GM21619 (cell line): ENCODE measurements around the gene FGF14.

Source experiments
- ATAC-seq: cut with Tn5 transposase; IDR thresholded peaks from one replicate; pipeline ENCODE4 v1.9.1; 2021; ENCODE audit not compliant: unreplicated experiment

FGF14 gene

DNA sequence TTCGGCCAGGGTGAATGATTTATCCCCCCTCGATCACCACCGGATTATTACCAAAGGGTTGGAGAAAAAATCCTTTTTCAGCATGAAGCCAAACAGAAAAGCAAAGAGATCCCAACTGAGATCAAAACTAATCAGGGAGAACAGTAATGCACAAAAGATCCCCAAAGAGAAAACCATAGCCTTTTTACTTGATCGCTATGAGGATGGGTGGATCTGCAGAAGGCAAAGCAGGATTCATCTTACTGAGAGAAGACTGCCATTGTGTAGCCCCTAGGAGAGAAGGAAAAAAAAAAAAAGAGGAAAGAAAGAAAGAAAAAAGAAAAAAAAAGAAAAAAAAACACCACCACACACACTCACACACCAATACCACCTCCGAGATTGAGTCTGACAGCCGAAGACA is at the start of gene FGF14:
Gene FGF14 (minus strand): TSS at position 283 of the 400 bp plus-strand sequence.
- no peak for ATAC-seq

DNA sequence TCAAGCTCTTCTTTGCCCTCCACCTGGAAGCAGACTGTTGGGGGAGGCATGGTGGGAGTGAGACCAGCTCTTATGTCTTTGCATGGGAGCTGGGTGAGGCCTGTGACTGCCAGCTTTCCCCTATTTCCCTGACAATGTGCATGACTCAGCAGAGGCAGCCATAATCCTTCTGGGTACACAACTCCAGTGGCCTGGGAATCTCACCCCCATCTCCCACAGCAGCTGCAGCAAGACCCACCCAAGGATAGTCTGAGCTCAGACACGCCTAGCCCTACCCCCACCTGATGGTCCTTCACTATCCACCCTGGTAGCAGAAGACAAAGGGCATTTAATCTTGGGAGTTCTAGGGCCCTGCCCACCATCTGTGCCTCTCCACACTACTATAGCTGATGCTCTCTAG is 41.4 kb upstream of the FGF14 start:
- ATAC-seq = no peak

DNA sequence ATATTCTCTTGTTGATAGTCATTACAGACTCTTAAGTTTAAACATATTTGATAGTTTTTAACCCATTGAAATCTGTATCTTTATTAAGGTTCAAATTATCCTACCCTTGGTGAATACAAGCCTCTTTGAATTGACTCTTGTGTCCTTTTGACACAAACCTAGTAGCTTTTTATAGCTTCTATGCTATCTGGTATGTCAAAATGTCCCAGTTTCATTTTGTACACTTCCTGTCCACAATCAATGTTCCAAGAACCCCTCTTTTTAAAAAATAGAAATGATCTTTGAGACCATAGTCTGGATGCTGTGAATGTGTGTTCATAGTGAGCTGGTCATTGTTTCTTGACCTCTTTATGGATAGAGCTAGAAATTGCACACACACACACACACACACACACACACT is 39.2 kb upstream of the FGF14 start:
- peak; percentile 43 for ATAC-seq

DNA sequence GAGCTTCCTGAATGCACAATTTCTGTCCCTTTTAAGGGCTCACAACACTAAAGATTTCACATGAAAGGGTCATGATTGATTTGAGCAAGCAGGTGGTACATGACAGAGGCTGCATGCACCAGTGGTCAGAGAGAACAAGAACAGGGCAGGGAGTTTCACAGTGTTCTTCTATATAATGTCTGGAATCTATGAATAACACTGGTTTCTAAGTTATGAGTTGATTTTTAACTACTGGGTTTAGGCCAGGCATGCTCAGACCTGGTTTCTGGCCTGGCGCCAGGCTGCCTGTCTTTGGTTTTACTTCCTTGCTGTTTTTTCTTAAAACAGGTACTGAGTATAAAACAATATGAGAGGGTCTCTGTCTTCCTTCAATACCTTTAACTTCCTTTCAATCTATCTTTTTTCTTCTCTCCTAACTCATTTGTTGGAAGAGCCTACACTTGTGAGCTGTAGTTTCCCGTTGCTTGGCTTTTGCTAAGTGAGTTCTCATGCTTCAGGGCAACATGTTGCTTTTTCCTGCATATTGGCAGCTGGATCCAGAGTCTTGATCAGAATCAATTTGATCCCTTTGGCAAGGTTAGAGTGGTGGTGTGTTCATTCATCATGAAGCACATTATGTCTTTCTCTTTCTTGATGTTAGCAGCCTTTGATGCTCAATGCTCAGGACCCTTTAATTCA is 38.5 kb upstream of the FGF14 start:
- ATAC-seq = peak; percentile 54

DNA sequence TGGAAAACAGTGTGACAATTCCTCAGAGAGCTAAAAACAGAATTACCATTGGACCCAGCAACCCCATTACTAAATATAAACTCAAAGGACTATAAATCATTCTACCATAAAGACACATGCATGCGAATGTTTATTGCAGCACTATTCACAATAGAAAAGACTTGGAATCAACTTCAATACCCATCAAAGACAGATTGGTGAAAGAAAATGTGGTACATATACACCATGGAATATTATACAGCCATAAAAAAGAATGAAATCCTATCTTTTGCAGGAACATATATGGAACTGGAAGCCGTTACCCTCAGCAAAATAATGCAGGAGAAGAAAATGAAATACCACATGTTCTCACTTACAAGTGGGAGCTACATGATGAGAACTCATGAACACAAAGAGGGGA is 20.8 kb upstream of the FGF14 start:
- no peak for ATAC-seq

DNA sequence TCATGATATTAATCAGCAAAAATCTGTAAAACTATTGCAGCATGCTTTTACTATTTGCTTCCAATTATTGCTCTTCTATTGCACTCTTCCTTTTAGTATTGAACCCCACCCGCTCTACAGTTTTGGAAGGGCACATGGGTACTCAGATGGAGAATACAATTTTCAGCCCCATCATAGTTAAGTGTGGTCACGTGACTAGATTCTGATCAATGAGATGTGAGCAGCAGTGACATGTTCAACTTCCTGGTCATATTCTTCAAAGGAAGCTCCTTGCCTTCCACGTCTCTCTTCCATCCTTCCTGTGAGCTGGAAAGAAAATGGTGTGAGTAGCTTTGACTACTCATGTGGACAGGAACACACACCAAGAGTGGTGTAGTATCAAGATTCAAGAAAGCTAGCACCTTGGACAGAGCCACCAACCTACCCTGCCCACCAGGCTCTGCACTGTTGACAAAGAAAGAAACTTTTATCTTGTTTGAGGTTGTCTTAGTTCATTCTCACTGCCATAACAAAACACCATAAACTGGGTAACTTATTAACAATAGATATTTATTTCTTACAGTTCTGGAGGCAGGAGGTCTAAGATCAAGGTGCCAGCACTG is 3.8 kb upstream of the FGF14 start:
- no peak for ATAC-seq

DNA sequence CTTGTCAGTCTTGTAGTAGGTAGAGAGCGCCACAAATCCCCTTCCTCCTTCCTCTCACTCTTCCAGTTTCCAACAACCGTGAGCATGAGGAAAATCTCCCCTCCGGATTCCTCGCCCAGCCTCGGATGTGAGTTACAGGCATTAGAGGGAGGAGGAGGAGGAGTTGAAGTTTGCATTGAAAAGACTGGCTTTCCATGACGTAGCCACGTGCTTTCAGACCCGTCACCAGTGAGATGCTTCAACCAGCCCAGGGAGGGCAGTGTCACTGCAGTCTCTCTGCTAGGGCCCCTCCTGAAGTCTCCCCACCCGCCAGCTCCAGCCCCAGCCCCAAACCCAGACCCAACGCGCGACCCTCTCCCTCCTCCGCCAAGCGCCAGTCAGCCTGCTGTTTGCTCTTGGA is 442 bp upstream of the FGF14 start:
- no peak for ATAC-seq

DNA sequence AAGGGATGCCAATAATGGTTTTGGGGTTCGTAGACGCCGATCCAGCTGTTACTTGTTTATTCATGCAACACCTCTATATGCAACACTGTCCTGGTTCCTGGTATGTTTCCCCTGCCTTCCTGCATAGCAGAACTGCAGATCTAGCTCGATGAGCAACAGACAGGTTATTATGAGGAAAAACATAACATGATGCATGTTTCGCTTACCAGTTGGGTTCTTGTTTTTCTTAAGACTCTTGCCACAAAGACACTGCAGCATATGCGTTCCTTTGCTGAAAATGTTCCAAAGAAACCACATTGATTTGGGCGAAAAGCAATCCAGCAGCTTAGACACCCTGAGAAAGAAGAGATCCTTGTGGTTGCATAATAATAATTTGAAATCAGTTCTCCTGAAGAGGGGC is 583 bp downstream of the FGF14 start:
- no peak for ATAC-seq

DNA sequence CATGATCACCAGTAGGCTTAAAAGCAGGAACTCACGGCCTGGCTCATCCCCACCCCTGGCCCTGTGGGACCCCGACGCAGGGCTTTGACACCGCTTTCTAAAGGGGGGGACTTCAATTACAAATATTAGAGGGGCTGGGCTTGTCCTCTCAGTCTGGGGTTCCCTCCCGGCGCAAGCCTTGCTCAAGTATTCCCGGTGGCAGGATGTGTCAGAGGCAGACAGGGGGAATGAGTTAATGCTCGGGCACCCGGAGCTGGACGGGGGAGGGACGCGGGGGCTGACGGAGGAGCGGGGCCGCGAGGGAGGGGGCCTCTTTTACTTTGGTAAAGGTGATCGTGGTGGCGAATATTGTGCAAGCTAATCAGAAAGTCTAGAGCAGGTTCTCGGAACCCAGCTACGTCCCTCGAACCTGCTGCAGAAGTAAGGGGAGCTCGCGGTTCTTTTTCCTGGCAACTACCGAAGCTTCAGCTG is 1.1 kb downstream of the FGF14 start:
- no peak for ATAC-seq

DNA sequence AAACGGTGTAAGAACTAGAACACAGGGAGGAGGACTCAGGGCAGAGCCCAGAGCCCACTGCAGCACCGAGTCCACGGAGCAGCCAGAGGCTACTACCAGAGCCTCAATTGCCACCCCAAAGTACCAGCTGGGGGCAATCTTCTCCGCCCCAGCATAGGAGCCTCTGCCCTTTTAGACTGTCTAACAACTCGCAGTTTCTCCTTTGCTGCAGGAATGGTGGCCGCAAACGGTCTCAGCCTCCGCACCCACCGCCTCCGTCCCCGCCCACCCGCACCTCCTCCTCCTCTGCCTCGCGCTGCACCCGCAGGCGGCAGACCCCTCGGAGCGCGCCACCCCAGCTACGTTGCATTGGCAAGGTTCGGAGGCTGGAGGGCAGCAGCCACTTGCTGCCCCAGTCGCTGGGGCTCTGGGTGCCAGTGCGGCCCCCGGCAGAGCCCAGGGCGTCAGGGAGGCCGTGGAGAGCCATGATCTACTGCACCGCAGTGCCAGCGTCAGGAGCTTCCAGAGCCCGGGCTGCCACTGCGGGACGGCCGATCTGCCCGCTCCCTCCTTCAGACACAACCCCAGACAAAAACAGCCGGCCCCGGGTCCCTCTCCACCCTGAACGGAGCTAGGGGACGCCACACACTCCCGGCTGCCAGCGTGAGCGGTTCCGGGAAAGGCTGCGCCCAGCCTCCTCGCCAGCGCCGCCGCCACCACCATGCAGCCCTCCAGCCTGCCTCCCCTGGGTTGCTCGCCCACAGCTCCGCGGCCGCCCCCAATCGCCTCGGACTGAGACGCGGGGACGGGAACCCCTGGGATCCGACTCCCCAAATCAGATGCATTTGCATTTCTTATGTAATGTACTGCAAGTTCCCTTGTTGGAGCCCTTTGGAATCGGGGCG is 1.8 kb downstream of the FGF14 start:
- no peak for ATAC-seq

DNA sequence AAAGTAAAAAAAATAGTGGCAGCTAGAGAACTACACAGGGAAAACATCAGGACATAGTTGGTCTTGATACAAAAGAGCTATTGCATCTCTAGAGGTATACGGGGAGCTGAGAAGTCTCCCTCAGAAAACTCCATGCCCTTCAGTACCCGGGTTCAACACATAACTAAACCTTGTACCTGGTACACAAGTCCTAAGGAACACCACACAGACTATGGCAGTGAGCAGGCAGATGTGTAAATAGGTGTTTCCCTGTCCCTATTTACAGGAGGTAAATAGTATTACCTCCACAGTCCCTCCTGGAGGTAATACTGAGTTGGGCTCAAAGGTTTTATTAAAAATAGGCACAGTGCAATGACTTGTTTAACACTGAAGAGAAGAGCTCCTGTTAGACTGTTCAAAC is 5.9 kb downstream of the FGF14 start:
- no peak for ATAC-seq

DNA sequence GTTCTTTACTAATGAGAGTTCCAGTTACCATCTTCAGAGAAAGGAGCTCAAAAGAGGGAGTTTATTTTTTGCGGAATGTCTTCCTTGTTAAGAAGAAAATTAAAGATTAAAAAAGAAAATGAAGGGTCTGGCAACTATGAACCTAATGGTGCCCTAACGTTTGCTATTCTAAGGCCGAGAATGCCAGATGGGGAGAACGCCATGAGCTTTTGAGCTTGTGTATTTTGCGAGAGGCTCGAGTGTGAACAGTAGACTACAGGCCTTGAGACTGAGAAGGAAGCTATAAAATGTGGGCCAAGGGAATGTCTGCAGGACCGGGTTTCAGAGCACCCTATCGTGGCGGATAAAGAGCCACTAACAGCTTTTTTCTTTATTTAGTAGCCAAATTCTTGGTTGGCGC is 6.7 kb downstream of the FGF14 start:
- ATAC-seq = no peak

DNA sequence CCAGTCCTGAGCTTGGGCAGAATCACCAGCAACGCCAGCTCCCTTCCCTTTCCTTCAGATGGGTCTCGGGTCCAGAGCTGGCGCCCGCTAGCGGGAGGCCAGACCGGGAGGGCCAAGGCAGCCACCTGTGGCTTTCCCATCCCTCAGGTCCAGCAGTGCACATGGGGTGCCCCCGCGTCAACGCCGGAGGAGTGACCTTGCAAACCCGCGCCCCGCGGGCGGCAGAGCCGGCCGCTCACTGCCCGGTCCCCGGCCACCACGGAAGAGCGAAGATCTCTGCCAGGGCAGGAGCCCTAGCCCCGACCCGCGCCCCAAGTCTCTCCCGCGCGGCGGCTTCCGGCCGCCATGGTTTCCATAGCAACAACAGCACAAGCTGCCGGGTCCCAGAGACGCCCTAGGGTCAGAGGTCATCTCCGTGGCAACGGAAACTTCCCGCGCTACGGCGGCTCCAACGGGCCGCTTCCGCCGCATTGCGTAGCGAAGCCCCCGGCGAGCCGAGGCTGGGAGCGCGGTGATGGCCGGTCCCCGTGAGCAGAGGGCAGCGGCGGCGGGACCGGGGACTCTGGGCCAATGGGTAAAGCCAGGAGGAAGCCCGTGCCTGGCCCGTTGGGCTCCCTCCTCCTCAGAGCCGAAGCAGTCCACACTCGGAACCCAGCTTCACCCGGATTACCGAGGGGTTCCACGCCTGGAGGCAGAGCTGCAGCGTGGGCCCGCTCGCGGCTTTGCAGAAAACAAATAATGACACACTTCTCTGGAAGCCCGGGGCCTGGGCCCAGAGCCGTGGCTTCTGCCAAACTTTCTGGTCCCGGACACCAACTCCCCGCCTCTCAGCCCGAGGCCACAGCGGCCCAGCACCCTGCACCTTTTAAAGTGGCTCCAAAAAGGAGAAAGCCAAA is 7.4 kb downstream of the FGF14 start:
- peak; percentile 97 for ATAC-seq

DNA sequence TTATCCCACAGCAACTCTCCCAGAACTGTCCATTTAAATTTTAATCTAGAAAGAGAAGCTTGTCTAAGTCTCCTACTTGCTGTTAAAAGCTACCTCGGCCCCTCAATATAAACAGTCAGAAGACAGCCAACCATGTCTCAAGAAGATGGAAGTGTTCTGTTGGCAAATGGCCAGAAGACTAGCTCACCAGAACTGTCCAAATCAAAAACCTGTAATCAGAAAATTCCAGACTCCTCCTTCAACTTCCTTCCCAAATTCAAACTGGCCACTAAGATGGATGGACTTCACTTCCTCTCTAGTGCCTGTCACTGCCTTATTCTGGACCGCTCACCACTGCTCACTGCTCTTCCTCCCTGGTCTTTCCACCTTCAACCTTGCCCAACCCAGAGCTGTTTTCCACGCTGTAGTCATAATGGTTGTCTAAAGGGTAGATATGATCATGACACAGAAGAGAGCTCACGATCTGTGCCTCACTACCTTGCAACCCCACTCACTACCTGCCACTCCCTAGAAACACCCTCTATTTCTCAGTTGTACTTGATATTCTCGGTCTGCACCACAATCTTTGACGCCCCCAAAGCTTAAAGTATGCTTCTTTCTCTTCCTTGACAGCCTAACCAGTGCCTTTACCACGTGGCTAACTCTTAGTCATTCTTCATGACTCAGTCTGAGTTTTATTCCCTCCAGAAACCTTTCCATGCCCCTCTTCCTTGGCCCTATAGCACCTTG is 9.2 kb downstream of the FGF14 start:
- ATAC-seq = no peak

DNA sequence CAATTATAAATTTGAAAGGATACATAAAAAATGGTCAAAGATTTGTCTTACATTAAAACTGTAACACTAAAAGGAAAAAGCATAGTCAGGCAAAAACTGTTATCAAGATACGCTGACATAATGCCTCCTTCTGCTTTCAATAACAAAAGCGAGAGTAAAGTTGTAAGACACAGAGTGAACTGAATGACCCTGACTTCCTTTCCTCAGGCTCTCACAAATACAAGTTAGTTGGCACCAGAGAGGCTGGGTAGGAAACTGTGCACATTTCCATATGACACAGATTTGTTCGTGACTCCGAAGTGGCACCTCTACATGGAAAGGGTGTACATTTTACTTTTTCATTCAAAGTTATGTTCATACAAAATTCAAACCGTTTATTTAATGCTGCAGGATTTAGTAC is 15.4 kb downstream of the FGF14 start:
- no peak for ATAC-seq

DNA sequence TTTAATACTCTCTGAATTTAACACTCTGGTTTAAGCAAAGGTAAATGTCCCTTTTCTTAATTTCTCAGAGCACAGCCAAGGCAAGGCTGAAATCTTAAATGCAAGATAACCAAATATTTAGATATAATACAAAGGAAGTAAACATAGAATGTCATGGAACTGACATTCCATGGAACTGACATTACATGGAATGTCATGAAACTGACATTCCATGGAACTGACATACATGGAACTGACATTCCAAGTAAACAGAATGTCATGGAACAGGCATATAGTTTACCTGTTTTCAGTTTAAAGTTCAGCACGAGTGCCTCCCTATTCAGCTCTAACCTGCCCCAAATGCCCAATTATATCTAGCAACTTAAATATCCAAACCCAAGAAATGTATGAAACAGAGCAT is 21.8 kb downstream of the FGF14 start:
- no peak for ATAC-seq

DNA sequence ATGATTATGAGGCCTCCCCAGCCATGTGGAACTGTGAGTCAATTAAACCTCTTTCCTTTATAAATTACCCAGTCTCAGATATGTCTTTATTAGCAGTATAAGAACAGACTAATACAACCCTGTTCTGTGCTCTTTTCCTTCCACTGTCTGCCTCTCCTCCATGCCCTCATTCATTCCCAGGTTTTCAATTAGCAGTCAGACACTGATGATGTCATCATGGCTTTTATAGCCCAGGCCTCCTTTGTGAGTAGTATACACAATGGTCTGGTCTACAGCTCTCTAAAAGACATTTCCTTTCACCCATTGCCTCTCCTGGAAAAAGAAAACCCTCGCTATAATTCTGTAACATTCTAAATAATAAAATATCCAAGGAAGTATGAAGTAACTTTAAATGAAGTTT is 25.5 kb downstream of the FGF14 start:
- ATAC-seq = no peak

DNA sequence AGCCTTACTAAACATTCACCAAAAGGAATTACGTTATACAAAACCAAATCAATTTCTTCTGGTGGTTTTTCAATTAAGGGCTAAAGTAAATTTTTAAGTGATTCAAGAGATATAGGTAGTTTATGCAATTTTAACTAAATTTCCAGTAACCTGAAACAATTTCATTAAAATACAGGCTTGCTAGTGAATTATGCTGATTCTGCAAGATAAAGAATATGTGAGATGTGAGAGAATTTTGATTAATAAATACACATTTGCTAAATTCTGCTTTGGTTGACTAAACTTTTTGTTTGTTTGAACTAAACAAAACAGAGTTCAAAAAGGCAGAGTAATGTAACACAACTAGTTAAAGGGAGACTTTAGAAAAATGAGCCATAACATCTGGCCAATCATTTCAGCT is 27.1 kb downstream of the FGF14 start:
- ATAC-seq = no peak

DNA sequence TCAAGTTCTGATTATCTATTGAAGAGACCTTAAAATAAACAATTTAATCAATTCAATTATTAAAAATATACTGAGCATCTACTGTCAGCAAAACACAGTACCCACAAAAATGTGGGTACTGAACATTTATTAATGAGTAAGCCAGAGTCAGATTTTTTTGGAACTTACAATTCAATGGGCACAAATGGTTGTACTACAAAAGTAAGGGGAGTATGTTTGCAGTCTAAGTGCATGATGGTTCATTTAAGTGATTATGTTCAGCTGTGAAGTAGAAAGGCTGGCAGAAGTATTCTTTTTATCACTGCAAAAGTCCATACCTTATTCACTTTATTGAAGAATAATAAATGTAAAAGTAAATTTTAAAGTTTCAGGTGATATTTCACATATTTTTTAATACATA is 27.6 kb downstream of the FGF14 start:
- no peak for ATAC-seq

DNA sequence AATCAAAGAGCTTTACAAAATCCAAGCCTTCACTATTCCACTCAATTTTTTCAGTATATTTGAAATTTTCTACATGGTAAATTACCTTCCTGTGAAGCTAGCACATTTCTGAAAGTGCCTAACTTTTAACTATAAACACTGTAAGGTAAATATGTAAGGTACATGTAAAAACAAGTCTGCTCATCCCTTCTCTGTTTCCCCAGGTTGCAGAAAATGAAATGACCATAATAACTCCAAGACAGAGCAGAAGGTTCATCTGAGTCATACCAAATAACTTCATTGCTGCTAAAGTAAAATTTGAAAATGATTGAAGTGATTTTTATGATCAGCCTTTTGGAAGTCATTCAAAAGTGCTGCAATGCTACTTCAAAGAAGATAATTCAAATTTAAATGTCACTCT is 28.6 kb downstream of the FGF14 start:
- ATAC-seq = no peak
